HUES48 (cell line): ENCODE measurements around the gene KLHDC1.
"Not testable (repeated sequence)": the region's sequence is repeated elsewhere in the genome, so short reads cannot be mapped to it uniquely, and the experiment has no call there.

Experiments
- H3K27ac ChIP-seq: one replicate; pipeline ENCODE4 v1.7.0; 2013; ENCODE audit warnings: low read depth, low read length, inconsistent platforms
- H3K27me3 ChIP-seq: 2 replicates; pipeline ENCODE4 v1.6.1; 2013; ENCODE audit warnings: mild to moderate bottlenecking, low read length; ENCODE audit not compliant: control insufficient read depth, insufficient read depth
- H3K36me3 ChIP-seq: 2 replicates; pipeline ENCODE4 v1.6.1; 2013; ENCODE audit warnings: low read length; ENCODE audit not compliant: control insufficient read depth, insufficient read depth
- H3K4me1 ChIP-seq: 2 replicates; pipeline ENCODE4 v1.6.1; 2013; ENCODE audit warnings: mild to moderate bottlenecking, low read length; ENCODE audit not compliant: control insufficient read depth, insufficient read depth
- H3K4me3 ChIP-seq: 2 replicates; pipeline ENCODE4 v1.5.1; 2013; ENCODE audit warnings: mild to moderate bottlenecking, low read depth, low read length
- H3K9ac ChIP-seq: 2 replicates; pipeline ENCODE4 v1.6.1; 2013; ENCODE audit warnings: mild to moderate bottlenecking, low read depth, low read length, moderate library complexity
- H3K9me3 ChIP-seq: 2 replicates; pipeline ENCODE4 v1.6.1; 2013; ENCODE audit warnings: low read length; ENCODE audit not compliant: control insufficient read depth, insufficient read depth

Gene KLHDC1

DNA sequence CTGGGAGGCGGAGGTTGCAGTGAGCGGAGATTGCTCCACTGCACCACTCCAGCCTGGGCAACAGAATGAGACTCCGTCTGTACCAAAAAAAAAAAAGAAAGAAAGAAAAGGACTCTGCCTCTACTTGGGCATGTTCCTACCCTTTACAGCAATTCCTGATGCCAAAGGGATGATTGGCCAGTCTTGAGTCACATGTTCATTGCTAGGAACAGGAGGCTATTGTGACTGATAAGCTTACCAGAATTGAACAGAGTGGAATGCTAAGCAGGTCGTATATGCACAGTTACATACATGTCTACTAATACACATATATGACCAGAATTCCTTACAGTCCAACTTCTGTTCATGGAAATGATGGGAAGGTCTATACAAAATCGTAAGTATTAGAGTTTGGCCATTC, 34.3 kb downstream of the KLHDC1 start:
- Histone ChIP-seq H3K4me3 (no peak overlapping the region), H3K27me3 (no peaks in the 10 kb centered on the region)

DNA sequence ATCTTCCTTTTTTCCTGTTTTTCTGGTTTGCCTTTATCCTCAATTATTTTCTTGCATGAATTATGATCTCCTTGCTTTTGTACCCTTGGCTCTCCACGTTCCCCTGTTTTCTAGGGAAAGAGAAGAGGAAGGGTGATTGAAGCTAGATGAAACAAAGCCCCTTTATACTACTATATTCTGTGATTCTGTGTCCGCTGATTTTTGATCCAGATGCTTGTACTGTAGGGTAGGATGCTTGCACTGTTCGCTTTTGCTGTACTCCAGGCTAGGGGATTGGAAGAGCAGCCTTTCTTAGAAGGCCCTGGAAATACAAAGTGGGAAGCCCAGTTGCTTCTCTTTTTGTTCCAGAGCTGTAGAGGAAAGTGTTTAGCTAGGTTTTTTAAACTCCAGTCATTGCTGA, 40.0 kb downstream of the KLHDC1 start:
- H3K36me3 ChIP-seq: no peaks in the 10 kb centered on the region
- no peaks in the 10 kb centered on the region for H3K27me3 ChIP-seq
- no peaks in the 10 kb centered on the region for H3K4me1 ChIP-seq
- H3K9me3 ChIP-seq: no peaks in the 10 kb centered on the region
- no peak overlapping the region for H3K9ac ChIP-seq
- H3K4me3 ChIP-seq: no peak overlapping the region
- no peak overlapping the region for H3K27ac ChIP-seq

More for the DNA sequence above, 34.3 kb downstream of the KLHDC1 start:
- Histone ChIP-seq H3K36me3 (no peaks in the 10 kb centered on the region), H3K9ac (no peak overlapping the region), H3K9me3 (no peaks in the 10 kb centered on the region), H3K4me1 (no peaks in the 10 kb centered on the region), H3K27ac (no peak overlapping the region)

DNA sequence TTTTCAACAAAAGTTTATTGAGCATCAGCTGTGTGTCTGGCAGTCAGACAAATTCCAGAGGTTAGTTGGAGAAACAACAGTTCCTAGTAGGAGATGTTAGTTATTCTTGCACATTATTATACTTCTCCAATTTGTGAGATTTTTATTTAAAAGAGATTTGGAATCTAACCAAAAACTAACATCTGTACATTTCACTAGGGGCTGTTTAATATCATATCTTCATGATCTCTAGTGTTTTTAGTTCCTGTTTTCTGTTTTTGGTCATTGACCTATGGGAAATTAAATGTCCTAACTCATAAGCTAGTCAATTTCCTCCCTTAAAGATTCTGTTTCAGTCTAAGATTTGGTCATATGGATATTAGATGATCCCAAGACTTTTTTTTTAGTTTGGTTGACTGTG, 40.9 kb downstream of the KLHDC1 start:
- no peaks in the 10 kb centered on the region for H3K36me3 ChIP-seq
- H3K27me3 ChIP-seq: no peaks in the 10 kb centered on the region
- no peak overlapping the region for H3K4me3 ChIP-seq
- no peaks in the 10 kb centered on the region for H3K9me3 ChIP-seq
- H3K4me1 ChIP-seq: no peaks in the 10 kb centered on the region
- H3K9ac ChIP-seq: no peak overlapping the region
- H3K27ac ChIP-seq: no peak overlapping the region

DNA sequence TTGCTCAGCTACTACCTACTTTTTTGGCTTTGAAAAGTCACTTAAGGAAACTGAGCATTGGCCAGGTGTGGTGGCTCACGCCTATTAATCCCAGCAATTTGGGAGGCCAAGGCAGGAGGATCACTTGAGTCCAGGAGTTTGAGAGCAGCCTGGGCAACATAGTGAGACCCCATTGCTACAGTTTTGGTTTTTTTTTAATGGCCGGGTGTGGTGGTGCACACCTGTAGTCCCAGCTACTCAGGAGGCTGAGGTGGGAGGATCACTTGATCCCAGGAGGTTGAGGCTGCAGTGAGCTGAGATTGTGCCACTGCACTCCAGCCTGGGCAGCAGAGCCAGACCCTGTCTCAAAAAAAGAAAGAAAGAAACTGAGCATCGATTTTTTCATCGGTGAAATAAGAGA, 42.7 kb downstream of the KLHDC1 start:
- not testable (repeated sequence) for H3K4me1 ChIP-seq, H3K9me3 ChIP-seq, H3K27ac ChIP-seq, H3K36me3 ChIP-seq, H3K27me3 ChIP-seq, H3K4me3 ChIP-seq, H3K9ac ChIP-seq

DNA sequence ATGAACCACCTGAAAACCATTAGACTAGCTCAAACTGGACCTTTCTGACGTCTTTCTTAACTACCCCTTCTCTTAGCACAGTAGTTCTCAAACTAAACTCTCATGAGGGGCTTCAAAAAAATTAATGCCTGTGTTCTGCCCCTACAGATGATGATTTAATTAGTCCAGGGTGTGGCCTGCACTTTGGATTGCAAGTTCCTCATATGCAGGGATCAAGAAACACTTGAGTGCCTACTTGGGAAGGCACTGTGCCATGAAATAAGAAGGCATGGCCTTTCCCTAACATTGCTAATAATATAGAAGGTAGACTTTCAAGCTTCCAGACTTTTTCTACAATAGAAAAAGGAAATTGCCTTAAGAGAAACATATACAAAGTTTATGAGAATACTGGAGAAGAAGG, 52.3 kb downstream of the KLHDC1 start:
- Histone ChIP-seq H3K9me3 (no peaks in the 10 kb centered on the region), H3K27ac (no peak overlapping the region), H3K36me3 (no peaks in the 10 kb centered on the region), H3K4me3 (no peak overlapping the region), H3K9ac (no peak overlapping the region), H3K27me3 (no peaks in the 10 kb centered on the region), H3K4me1 (no peaks in the 10 kb centered on the region)

DNA sequence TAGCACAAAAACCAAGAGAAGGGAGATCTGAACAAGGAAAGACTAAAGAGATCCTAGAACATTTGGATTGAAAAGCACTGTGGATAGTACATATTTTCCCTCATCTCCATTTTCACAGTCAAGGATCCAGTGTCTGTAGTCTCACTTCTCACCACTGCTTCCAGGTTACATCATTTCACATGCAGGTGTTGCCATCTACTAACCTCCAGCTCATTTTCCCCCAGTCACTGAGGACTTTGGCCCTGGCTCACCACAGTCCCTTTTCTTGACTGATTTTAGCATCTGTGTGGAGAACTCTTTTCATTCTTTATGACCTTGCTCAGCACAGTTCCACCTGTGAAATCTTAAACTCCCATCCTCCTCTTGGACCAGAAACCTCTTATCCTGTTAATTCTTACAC, 53.6 kb downstream of the KLHDC1 start:
- not testable (repeated sequence) for H3K36me3 ChIP-seq, H3K27me3 ChIP-seq, H3K27ac ChIP-seq, H3K9ac ChIP-seq, H3K4me3 ChIP-seq, H3K9me3 ChIP-seq, H3K4me1 ChIP-seq

DNA sequence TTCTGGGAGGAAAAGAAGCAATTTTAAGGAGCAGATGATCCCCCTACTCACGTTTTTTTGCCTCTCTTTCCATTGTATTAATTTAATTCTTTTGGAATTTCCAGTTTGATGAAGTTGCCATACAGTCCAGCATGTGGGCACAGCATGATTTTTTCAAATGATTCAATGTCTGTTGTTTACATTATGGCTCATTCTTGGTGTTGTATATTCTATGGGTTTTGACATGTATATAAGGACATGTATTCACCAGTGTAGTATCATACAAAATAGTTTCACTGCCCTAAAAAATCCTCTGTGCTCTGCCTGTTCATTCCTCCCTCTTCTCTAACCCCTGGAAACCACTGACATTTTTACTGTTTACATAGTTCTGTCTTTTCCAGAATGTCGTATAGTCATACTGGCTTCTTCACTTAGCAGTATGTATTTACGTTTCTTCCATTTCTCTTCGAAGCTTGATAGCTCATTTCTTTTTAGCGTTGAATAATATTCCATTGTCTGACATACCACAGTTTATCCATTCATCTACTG, 61.7 kb downstream of the KLHDC1 start:
- no peaks in the 10 kb centered on the region for H3K36me3 ChIP-seq
- no peak overlapping the region for H3K4me3 ChIP-seq
- no peak overlapping the region for H3K27ac ChIP-seq
- no peak overlapping the region for H3K9ac ChIP-seq
- H3K9me3 ChIP-seq: no peaks in the 10 kb centered on the region
- H3K27me3 ChIP-seq: no peaks in the 10 kb centered on the region
- no peaks in the 10 kb centered on the region for H3K4me1 ChIP-seq

DNA sequence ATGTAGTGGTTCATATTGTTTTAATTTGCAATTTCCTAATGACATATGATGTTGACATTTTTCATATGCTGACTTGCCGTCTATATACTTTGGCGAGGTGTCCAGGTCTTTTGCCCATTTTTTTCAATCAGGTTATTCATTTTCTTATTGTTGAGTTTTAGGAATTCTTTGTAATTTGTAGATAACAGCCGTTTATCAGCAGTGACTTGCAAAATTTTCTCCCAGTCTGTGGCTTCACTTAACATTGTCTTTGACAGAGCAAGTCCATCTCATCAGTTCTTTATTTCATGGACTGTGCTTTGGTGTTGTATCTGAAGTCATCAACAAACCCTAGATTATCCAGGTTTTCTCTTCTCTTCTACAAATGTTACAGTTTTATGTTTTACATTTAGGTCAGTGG, 62.5 kb downstream of the KLHDC1 start:
- Histone ChIP-seq H3K4me1 (no peaks in the 10 kb centered on the region), H3K27ac (no peak overlapping the region), H3K27me3 (no peaks in the 10 kb centered on the region), H3K9me3 (no peaks in the 10 kb centered on the region), H3K9ac (no peak overlapping the region), H3K4me3 (no peak overlapping the region), H3K36me3 (no peaks in the 10 kb centered on the region)

DNA sequence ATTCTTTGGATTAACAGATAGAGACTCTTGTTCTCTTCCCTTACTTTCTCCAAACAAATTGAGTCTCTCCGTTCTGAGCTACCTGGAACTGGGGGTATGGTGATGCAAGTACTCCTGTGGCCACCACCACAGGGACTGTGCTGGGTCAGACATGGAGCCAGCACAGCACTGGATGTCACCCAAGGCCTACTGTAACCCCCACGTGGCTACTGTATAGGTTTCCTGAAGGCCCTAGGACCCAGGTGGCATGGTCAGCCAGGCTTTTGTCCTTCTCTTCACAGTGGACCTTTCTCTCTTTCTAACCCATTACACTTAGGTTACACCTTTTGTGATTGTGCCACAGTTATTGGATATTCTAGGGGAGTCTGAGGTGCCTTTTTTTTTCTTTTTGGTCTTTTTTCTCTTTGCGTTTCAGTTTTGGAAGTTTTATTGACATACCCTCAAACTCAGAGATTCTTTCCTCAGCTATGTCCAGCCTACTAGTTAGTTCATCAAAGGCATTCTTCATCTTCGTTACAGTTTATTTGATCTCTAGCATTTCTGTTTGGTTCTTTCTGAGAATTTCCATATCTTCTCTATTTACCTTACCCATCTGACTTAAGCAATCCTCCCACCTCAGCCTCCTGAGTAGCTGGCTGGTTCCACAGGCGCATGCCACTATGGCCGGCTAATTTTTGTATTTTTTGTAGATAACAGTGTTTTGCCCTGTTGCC, 69.1 kb downstream of the KLHDC1 start:
- H3K9me3 ChIP-seq: no peaks in the 10 kb centered on the region
- H3K4me1 ChIP-seq: peaks cover 3% of the 10 kb centered on the region; the same call in 1 of the 2 replicates
- no peak overlapping the region for H3K9ac ChIP-seq
- no peaks in the 10 kb centered on the region for H3K36me3 ChIP-seq
- H3K4me3 ChIP-seq: no peak overlapping the region
- H3K27ac ChIP-seq: no peak overlapping the region
- H3K27me3 ChIP-seq: no peaks in the 10 kb centered on the region

DNA sequence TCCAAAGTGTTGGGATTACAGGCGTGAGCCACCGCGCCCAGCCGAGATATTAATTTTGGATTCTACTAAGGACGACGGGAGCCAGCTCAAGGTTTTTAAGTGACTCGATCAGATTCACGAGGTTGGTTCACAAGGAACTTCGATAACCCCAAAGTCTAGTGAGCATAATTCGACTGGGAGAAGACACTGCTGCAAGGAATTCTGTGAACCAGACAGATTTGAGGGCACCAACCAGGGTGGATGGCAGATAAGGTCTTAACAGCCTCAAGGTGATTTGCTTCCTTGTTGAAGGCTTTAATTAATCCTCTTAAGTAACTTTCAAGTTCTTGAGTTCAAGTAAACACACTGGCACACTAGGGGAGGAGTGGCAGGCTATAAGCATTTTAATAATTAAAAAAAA, 73.9 kb downstream of the KLHDC1 start:
- Histone ChIP-seq H3K27me3 (no peaks in the 10 kb centered on the region), H3K9me3 (no peaks in the 10 kb centered on the region), H3K4me1 (peaks cover 8% of the 10 kb centered on the region; the same call in 1 of the 2 replicates), H3K36me3 (no peaks in the 10 kb centered on the region; the same call in 1 of the 2 replicates), H3K9ac (peak overlapping the region; percentile 98; the same call in 1 of the 2 replicates), H3K27ac (peak overlapping the region; percentile 99), H3K4me3 (peak overlapping the region; percentile 98)

DNA sequence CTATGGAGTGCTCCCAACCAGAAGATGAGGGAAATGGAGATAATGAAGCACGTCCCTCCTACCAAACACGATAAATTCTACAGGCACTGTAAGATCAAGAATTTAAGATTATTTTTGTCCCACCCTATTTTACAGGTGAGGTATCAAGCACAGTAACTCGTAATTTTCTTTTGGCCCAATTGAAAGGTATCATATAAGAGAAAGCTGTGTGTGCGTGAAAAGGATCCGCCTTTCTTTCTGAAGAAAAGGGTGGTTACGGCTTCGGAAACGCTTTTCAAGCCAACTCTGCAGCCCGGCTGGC, 74.3 kb downstream of the KLHDC1 start:
- H3K9me3 ChIP-seq: no peaks in the 10 kb centered on the region
- peak overlapping the region; percentile 99 for H3K27ac ChIP-seq
- H3K9ac ChIP-seq: peak overlapping the region; percentile 98
- peaks cover 8% of the 10 kb centered on the region; the same call in 1 of the 2 replicates for H3K4me1 ChIP-seq
- H3K27me3 ChIP-seq: no peaks in the 10 kb centered on the region
- peaks cover 1% of the 10 kb centered on the region for H3K36me3 ChIP-seq
- peak overlapping the region; percentile 98 for H3K4me3 ChIP-seq
